Loucy (cell line): ENCODE measurements around the gene HAGH.

ENCODE experiments used
- H2AFZ ChIP-seq: fragments of 200-600 bp; sonication (generic); 2 replicates; pipeline ENCODE4 v1.6.0; 2016; ENCODE audit warnings: antibody characterized with exemption, mild to moderate bottlenecking, low read length, moderate library complexity
- H3F3A ChIP-seq: fragments of 200-600 bp; 2 replicates; pipeline ENCODE4 v1.6.0; 2016; ENCODE audit warnings: antibody characterized with exemption, low read depth, mild to moderate bottlenecking
- H3K27me3 ChIP-seq: fragments of 200-600 bp; sonication (generic); 2 replicates; pipeline ENCODE4 v1.6.1; 2014; ENCODE audit warnings: low read length, mild to moderate bottlenecking; ENCODE audit not compliant: insufficient read depth, poor library complexity, severe bottlenecking
- H3K36me3 ChIP-seq: fragments of 200-600 bp; sonication (generic); 2 replicates; pipeline ENCODE4 v1.6.1; 2016; ENCODE audit warnings: low read length; ENCODE audit not compliant: insufficient read depth
- H3K4me1 ChIP-seq: fragments of 200-600 bp; sonication (generic); 2 replicates; pipeline ENCODE4 v1.5.1; 2014; ENCODE audit warnings: low read length, mild to moderate bottlenecking; ENCODE audit not compliant: insufficient read depth, poor library complexity, severe bottlenecking
- H3K4me2 ChIP-seq: fragments of 200-600 bp; sonication (generic); 2 replicates; pipeline ENCODE4 v1.6.0; 2014; ENCODE audit warnings: antibody characterized with exemption, low read length, low read depth, mild to moderate bottlenecking; ENCODE audit not compliant: poor library complexity, severe bottlenecking
- H3K4me3 ChIP-seq: fragments of 200-600 bp; sonication (generic); 2 replicates; pipeline ENCODE4 v1.5.1; 2014; ENCODE audit warnings: low read length, mild to moderate bottlenecking, mixed read lengths; ENCODE audit not compliant: poor library complexity, severe bottlenecking
- H3K79me2 ChIP-seq: fragments of 200-600 bp; sonication (generic); 2 replicates; pipeline ENCODE4 v1.6.1; 2014; ENCODE audit warnings: low read length; ENCODE audit not compliant: insufficient read depth
- H3K9ac ChIP-seq: fragments of 200-600 bp; sonication (generic); 2 replicates; pipeline ENCODE4 v1.6.0; 2014; ENCODE audit warnings: mild to moderate bottlenecking, low read depth, low read length, moderate library complexity; ENCODE audit not compliant: poor library complexity, severe bottlenecking
- H3K9me2 ChIP-seq: fragments of 200-600 bp; sonication (generic); replicated peaks from 2 replicates; pipeline ENCODE4 v1.6.1; 2016; ENCODE audit warnings: low read depth, low read length, mixed read lengths
- H3K9me3 ChIP-seq: fragments of 200-600 bp; sonication (generic); 2 replicates; pipeline ENCODE4 v1.6.1; 2014; ENCODE audit warnings: mild to moderate bottlenecking, antibody characterized with exemption, low read length, low read depth; ENCODE audit not compliant: insufficient read depth
- H4K20me1 ChIP-seq: fragments of 200-600 bp; sonication (generic); 2 replicates; pipeline ENCODE4 v1.6.0; 2014; ENCODE audit warnings: antibody characterized with exemption, low read length, mild to moderate bottlenecking; ENCODE audit not compliant: insufficient read depth, poor library complexity, severe bottlenecking
- EZH2phosphoT487 ChIP-seq: fragments of 200-600 bp; IDR thresholded peaks from 2 replicates; pipeline ENCODE4 v1.6.1; 2018; ENCODE audit warnings: antibody characterized with exemption, mild to moderate bottlenecking, moderate library complexity, borderline replicate concordance
- TF ChIP-seq, protein P1 (sequence below): fragments of 200-600 bp; sonication (generic); conservative IDR thresholded peaks from 2 replicates; pipeline ENCODE4 v1.5.1; 2014; ENCODE audit warnings: mild to moderate bottlenecking, antibody characterized with exemption, low read length

HAGH gene

DNA sequence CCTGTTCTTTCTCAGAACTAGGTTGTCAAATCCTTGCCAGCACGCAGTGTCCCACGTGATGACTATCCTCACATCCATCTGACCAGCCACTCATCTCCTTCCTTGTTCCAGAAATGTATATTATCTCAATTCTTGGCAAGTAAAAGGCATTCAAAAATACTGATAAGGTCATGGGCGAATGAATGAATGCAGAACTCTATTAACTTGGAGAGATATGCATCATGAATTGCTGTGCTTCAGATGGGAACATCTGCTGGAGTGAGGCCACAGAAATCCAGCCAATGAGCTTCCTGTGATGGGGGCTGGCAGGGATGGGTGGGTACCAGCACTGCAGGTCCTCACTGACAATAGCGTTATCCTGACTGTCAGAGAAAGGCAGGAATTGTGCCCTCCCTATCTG is 19.4 kb upstream of the HAGH start:
- TF ChIP-seq, protein P1, sequence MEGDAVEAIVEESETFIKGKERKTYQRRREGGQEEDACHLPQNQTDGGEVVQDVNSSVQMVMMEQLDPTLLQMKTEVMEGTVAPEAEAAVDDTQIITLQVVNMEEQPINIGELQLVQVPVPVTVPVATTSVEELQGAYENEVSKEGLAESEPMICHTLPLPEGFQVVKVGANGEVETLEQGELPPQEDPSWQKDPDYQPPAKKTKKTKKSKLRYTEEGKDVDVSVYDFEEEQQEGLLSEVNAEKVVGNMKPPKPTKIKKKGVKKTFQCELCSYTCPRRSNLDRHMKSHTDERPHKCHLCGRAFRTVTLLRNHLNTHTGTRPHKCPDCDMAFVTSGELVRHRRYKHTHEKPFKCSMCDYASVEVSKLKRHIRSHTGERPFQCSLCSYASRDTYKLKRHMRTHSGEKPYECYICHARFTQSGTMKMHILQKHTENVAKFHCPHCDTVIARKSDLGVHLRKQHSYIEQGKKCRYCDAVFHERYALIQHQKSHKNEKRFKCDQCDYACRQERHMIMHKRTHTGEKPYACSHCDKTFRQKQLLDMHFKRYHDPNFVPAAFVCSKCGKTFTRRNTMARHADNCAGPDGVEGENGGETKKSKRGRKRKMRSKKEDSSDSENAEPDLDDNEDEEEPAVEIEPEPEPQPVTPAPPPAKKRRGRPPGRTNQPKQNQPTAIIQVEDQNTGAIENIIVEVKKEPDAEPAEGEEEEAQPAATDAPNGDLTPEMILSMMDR, result no peak
- TF ChIP-seq EZH2phosphoT487, result no peak
- Histone ChIP-seq H3K9me2 (no peaks in the 10 kb centered on the region), H3K4me2 (no peak overlapping the region), H3K27me3 (no peaks in the 10 kb centered on the region), H3K4me3 (no peak overlapping the region), H3K36me3 (no peaks in the 10 kb centered on the region), H3K9ac (no peak overlapping the region), H2AFZ (no peak overlapping the region), H3K4me1 (no peaks in the 10 kb centered on the region), H3K79me2 (no peaks in the 10 kb centered on the region), H3K9me3 (no peaks in the 10 kb centered on the region), H4K20me1 (no peaks in the 10 kb centered on the region), H3F3A (no peaks in the 10 kb centered on the region)

DNA sequence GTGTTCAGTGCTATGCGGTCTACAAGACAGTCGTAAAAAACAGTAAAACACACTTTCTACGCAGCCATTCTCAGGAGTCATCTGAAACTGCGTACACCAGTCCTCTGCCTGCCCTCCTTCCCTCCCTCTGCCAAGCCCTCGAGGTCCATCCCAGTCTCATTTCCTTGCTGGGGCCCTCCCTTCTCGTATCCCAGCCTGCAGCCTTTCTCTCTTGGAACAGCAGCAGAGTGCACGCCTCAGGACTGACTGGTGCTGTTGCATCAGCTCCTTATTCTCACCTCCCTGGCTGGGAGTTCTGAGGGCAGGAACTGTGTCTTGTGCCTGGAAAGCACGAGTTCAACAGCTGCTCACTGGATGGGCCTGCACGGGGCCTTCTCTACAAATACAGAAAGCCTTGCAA is 12.9 kb upstream of the HAGH start:
- TF ChIP-seq EZH2phosphoT487, result no peak
- TF ChIP-seq, protein P1, result no peak
- Histone ChIP-seq H3K4me2 (no peak overlapping the region), H3K36me3 (no peaks in the 10 kb centered on the region), H3K4me3 (no peak overlapping the region), H2AFZ (no peak overlapping the region), H4K20me1 (no peaks in the 10 kb centered on the region), H3K9me3 (no peaks in the 10 kb centered on the region), H3K27me3 (no peaks in the 10 kb centered on the region), H3F3A (no peaks in the 10 kb centered on the region), H3K4me1 (no peaks in the 10 kb centered on the region), H3K9me2 (no peaks in the 10 kb centered on the region), H3K9ac (no peak overlapping the region), H3K79me2 (no peaks in the 10 kb centered on the region)

DNA sequence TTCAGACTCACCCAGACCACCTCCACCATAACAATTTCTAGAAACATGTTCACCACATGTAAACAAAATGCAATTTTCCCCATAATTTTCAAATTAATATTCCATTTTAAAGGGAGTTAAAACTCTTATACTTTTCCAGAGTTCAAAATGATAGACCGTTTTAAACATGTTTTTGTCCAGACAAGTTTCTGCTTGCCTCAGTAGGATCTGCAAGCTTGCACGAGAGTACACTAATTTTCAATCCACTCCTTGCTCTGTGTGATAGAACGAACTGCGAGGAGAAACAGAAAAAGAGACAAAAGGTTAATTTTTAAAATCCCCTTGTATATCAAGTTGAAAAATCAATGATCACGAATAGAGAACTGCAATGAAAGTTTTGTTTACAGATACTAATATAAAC is 7.5 kb upstream of the HAGH start:
- TF ChIP-seq, protein P1, result no peak
- TF ChIP-seq EZH2phosphoT487, result no peak
- no peaks in the 10 kb centered on the region for H3K4me1 ChIP-seq

More for the DNA sequence above, 7.5 kb upstream of the HAGH start:
- H3K4me3 ChIP-seq, result no peak overlapping the region
- no peaks in the 10 kb centered on the region for H3K9me2 ChIP-seq
- no peaks in the 10 kb centered on the region for H3K36me3 ChIP-seq
- no peak overlapping the region for H3K4me2 ChIP-seq
- no peak overlapping the region for H3K9ac ChIP-seq
- H2AFZ ChIP-seq, result no peak overlapping the region
- no peaks in the 10 kb centered on the region for H3F3A ChIP-seq
- H3K79me2 ChIP-seq, result peaks cover 2% of the 10 kb centered on the region; the same call in 1 of the 2 replicates
- H3K9me3 ChIP-seq, result no peaks in the 10 kb centered on the region
- no peaks in the 10 kb centered on the region for H4K20me1 ChIP-seq
- H3K27me3 ChIP-seq, result no peaks in the 10 kb centered on the region
